NCI-H1436 (cell line): Measurements from ENCODE around the gene MAPT.
"Not testable (repeated sequence)": the region's sequence is repeated elsewhere in the genome, so short reads cannot be mapped to it uniquely, and the experiment has no call there.

Experiments
- DNase-seq: peaks from one replicate; lab custom pipeline; 2025; lab: John Stamatoyannopoulos, UW

The MAPT gene

GRCh38 chr17:45862127-45862526 is 32.2 kb upstream of the MAPT start:
- DNase-seq = not testable (repeated sequence)

GRCh38 chr17:45863857-45864654 is 30.3 kb upstream of the MAPT start:
- DNase-seq = no peak

GRCh38 chr17:45867171-45867570 is 27.2 kb upstream of the MAPT start:
- DNase-seq = no peak

- peak; percentile 38 for DNase-seq
Observed at GRCh38 chr17:45867702-45868101, 26.7 kb upstream of the MAPT start.

- no peak for DNase-seq
Observed at GRCh38 chr17:45868276-45868675, 26.1 kb upstream of the MAPT start.

- DNase-seq = no peak
Observed at GRCh38 chr17:45869676-45870341, 24.5 kb upstream of the MAPT start.

GRCh38 chr17:45870342-45870974 is 23.9 kb upstream of the MAPT start:
- no peak for DNase-seq

- no peak for DNase-seq
Observed at GRCh38 chr17:45871718-45872117, 22.6 kb upstream of the MAPT start.

- DNase-seq = no peak
Observed at GRCh38 chr17:45873728-45874127, 20.6 kb upstream of the MAPT start.

- no peak for DNase-seq
Observed at GRCh38 chr17:45874151-45874550, 20.2 kb upstream of the MAPT start.

- DNase-seq = no peak
Observed at GRCh38 chr17:45876539-45876938, 17.8 kb upstream of the MAPT start.

GRCh38 chr17:45877467-45877866 is 16.9 kb upstream of the MAPT start:
- no peak for DNase-seq

- no peak for DNase-seq
Observed at GRCh38 chr17:45883063-45883462, 11.3 kb upstream of the MAPT start.

GRCh38 chr17:45886852-45887251 is 7.5 kb upstream of the MAPT start:
- no peak for DNase-seq

- no peak for DNase-seq
Observed at GRCh38 chr17:45888392-45888791, 6.0 kb upstream of the MAPT start.

- DNase-seq = no peak
Observed at GRCh38 chr17:45889579-45889978, 4.8 kb upstream of the MAPT start.

- DNase-seq = no peak
Observed at GRCh38 chr17:45893725-45894021, 681 bp upstream of the MAPT start.

- DNase-seq = peak; percentile 97
Observed at GRCh38 chr17:45895304-45895968, 1.1 kb downstream of the MAPT start.

- peak; percentile 42 for DNase-seq
Observed at GRCh38 chr17:45895969-45896785, 1.8 kb downstream of the MAPT start.

GRCh38 chr17:45896803-45897693 is 2.7 kb downstream of the MAPT start:
- DNase-seq = peak; percentile 52

GRCh38 chr17:45900136-45900535 is 5.8 kb downstream of the MAPT start:
- no peak for DNase-seq
